ENCODE data around the gene EPS8L2.

Gene EPS8L2

GRCh38 chr11:703506-703905 is 2.5 kb upstream of the EPS8L2 start:
- Histone ChIP-seq H3K4me1 (ENCODE audit: control insufficient read depth, low read depth, low read length) (peaks cover 2% of the 10 kb centered on the region), H3K4me3 (ENCODE audit: low read length) (no peak overlapping the region), H3K27ac (ENCODE audit: low read depth, low read length) (no peak overlapping the region), H3K36me3 (ENCODE audit: control insufficient read depth, insufficient read depth, low read length) (no peaks in the 10 kb centered on the region), H3K79me1 (ENCODE audit: low read length) (no peaks in the 10 kb centered on the region), H2BK120ac (ENCODE audit: low read depth, low read length) (no peak overlapping the region), H2BK5ac (ENCODE audit: low read length) (no peak overlapping the region), H2BK15ac (replicated peaks; ENCODE audit: low read depth) (no peak overlapping the region), H4K5ac (ENCODE audit: low read length) (no peak overlapping the region), H3K4me2 (ENCODE audit: low read length) (no peak overlapping the region), H3K9ac (ENCODE audit: low read length) (no peak overlapping the region), H2AK5ac (ENCODE audit: low read length) (no peak overlapping the region), H3K4ac (ENCODE audit: low read depth, low read length) (no peak overlapping the region), H4K8ac (ENCODE audit: low read depth, low read length) (no peak overlapping the region), H3K27me3 (ENCODE audit: insufficient read depth, low read length, poor library complexity) (no peaks in the 10 kb centered on the region), H3K56ac (ENCODE audit: low read length) (no peak overlapping the region), H3K79me2 (ENCODE audit: control insufficient read depth, insufficient read depth, low read length) (no peaks in the 10 kb centered on the region), H3K18ac (ENCODE audit: low read length) (no peak overlapping the region), H3K23ac (ENCODE audit: low read length) (no peak overlapping the region)
- DNase-seq, result no peak
- WGBS (ENCODE audit: extremely low coverage, insufficient coverage, low lambda C conversion rate), result no CpG with 5 or more reads among the region's 9 CpGs

GRCh38 chr11:704228-704674 is 1.8 kb upstream of the EPS8L2 start:
- Histone ChIP-seq H3K18ac (ENCODE audit: low read length) (no peak overlapping the region), H3K4me3 (ENCODE audit: low read length) (no peak overlapping the region), H3K79me1 (ENCODE audit: low read length) (no peaks in the 10 kb centered on the region), H3K9ac (ENCODE audit: low read length) (no peak overlapping the region), H2AK5ac (ENCODE audit: low read length) (no peak overlapping the region), H3K27me3 (ENCODE audit: insufficient read depth, low read length, poor library complexity) (no peaks in the 10 kb centered on the region), H3K23ac (ENCODE audit: low read length) (no peak overlapping the region), H2BK5ac (ENCODE audit: low read length) (no peak overlapping the region), H4K8ac (ENCODE audit: low read depth, low read length) (no peak overlapping the region), H3K79me2 (ENCODE audit: control insufficient read depth, insufficient read depth, low read length) (no peaks in the 10 kb centered on the region), H3K36me3 (ENCODE audit: control insufficient read depth, insufficient read depth, low read length) (no peaks in the 10 kb centered on the region), H2BK15ac (replicated peaks; ENCODE audit: low read depth) (no peak overlapping the region), H4K5ac (ENCODE audit: low read length) (no peak overlapping the region), H3K56ac (ENCODE audit: low read length) (no peak overlapping the region), H3K4ac (ENCODE audit: low read depth, low read length) (no peak overlapping the region), H3K4me1 (ENCODE audit: control insufficient read depth, low read depth, low read length) (peaks cover 2% of the 10 kb centered on the region), H3K27ac (ENCODE audit: low read depth, low read length) (no peak overlapping the region), H3K4me2 (ENCODE audit: low read length) (no peak overlapping the region), H2BK120ac (ENCODE audit: low read depth, low read length) (no peak overlapping the region)
- WGBS (ENCODE audit: extremely low coverage, insufficient coverage, low lambda C conversion rate), result no CpG with 5 or more reads among the region's 18 CpGs
- DNase-seq, result no peak

DNA sequence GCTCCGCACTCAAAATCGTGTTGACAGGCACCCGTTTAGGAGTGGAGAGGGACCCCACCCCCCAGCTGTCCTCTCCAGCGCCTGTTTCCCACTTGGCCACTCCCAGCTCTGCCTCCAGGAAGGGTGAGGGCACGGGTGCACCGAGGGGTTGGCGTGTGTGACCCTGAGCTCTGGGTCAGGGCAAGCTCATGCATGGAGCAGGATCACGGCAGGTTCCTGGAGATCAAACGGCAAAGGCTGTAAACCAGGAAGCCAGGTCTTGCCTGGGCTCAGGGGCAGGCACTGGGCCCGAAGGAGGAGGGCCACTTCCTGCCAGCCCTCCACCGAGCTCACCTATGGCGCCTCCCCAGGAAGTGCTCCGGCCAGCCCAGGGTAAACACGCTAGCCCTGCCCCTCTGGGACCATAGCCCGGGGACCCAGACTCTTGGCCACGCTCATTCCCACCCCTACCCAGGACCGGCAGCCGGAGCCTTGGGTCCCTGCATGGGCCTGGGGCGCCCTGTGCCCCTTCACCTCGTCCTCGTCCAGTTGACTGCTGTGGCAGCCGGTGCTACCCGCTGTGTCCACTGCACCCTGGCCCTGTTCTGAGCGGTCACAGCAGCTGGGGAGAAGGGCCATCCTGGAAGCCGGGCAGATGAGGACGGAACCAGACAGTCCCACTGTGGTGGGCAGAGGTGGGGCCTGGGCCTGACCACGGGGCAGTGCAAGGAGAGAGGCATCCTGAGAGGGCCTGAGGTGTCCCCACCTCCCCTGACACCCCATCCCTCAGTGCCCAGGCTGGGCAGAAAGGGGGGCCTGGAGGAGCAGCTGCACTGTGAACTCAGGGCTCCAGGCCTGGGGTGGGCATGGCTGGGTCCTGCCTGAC is 1.0 kb upstream of the EPS8L2 start:
- WGBS (ENCODE audit: extremely low coverage, insufficient coverage, low lambda C conversion rate), result no CpG with 5 or more reads among the region's 27 CpGs
- Histone ChIP-seq H2BK15ac (replicated peaks; ENCODE audit: low read depth) (no peak overlapping the region), H3K79me1 (ENCODE audit: low read length) (no peaks in the 10 kb centered on the region), H4K8ac (ENCODE audit: low read depth, low read length) (no peak overlapping the region), H3K27me3 (ENCODE audit: insufficient read depth, low read length, poor library complexity) (no peaks in the 10 kb centered on the region), H3K4me1 (ENCODE audit: control insufficient read depth, low read depth, low read length) (peaks cover 2% of the 10 kb centered on the region), H2BK5ac (ENCODE audit: low read length) (no peak overlapping the region), H3K4ac (ENCODE audit: low read depth, low read length) (no peak overlapping the region), H2BK120ac (ENCODE audit: low read depth, low read length) (no peak overlapping the region), H3K27ac (ENCODE audit: low read depth, low read length) (no peak overlapping the region), H2AK5ac (ENCODE audit: low read length) (no peak overlapping the region), H3K23ac (ENCODE audit: low read length) (no peak overlapping the region), H3K18ac (ENCODE audit: low read length) (no peak overlapping the region), H3K4me3 (ENCODE audit: low read length) (no peak overlapping the region), H3K4me2 (ENCODE audit: low read length) (no peak overlapping the region), H3K56ac (ENCODE audit: low read length) (peak overlapping the region; percentile 74), H3K36me3 (ENCODE audit: control insufficient read depth, insufficient read depth, low read length) (no peaks in the 10 kb centered on the region), H4K5ac (ENCODE audit: low read length) (no peak overlapping the region), H3K79me2 (ENCODE audit: control insufficient read depth, insufficient read depth, low read length) (no peaks in the 10 kb centered on the region), H3K9ac (ENCODE audit: low read length) (peak overlapping the region; percentile 56)
- no peak for DNase-seq

GRCh38 chr11:706439-706956 is 467 bp downstream of the EPS8L2 start:
- peak overlapping the region; percentile 76 for H3K9ac ChIP-seq (ENCODE audit: low read length)
- no peaks in the 10 kb centered on the region for H3K27me3 ChIP-seq (ENCODE audit: insufficient read depth, low read length, poor library complexity)
- DNase-seq, result peak; percentile 44
- peak overlapping the region; percentile 85 for H3K56ac ChIP-seq (ENCODE audit: low read length)
- H2BK15ac ChIP-seq (replicated peaks; ENCODE audit: low read depth), result no peak overlapping the region
- WGBS (ENCODE audit: extremely low coverage, insufficient coverage, low lambda C conversion rate), result no CpG with 5 or more reads among the region's 22 CpGs
- no peaks in the 10 kb centered on the region for H3K79me2 ChIP-seq (ENCODE audit: control insufficient read depth, insufficient read depth, low read length)
- H2BK120ac ChIP-seq (ENCODE audit: low read depth, low read length), result no peak overlapping the region
- H2BK5ac ChIP-seq (ENCODE audit: low read length), result no peak overlapping the region
- H3K27ac ChIP-seq (ENCODE audit: low read depth, low read length), result peak overlapping the region; percentile 10
- H3K18ac ChIP-seq (ENCODE audit: low read length), result peak overlapping the region; percentile 17
- no peak overlapping the region for H3K4ac ChIP-seq (ENCODE audit: low read depth, low read length)
- H3K4me2 ChIP-seq (ENCODE audit: low read length), result peak overlapping the region; percentile 71
- no peak overlapping the region for H4K5ac ChIP-seq (ENCODE audit: low read length)
- peak overlapping the region; percentile 80 for H3K23ac ChIP-seq (ENCODE audit: low read length)
- no peak overlapping the region for H4K8ac ChIP-seq (ENCODE audit: low read depth, low read length)
- H2AK5ac ChIP-seq (ENCODE audit: low read length), result no peak overlapping the region
- peaks cover 2% of the 10 kb centered on the region for H3K4me1 ChIP-seq (ENCODE audit: control insufficient read depth, low read depth, low read length)
- no peaks in the 10 kb centered on the region for H3K79me1 ChIP-seq (ENCODE audit: low read length)
- H3K36me3 ChIP-seq (ENCODE audit: control insufficient read depth, insufficient read depth, low read length), result no peaks in the 10 kb centered on the region
- H3K4me3 ChIP-seq (ENCODE audit: low read length), result peak overlapping the region; percentile 2

GRCh38 chr11:706957-707816 is 1.2 kb downstream of the EPS8L2 start:
- H3K56ac ChIP-seq (ENCODE audit: low read length), result peak overlapping the region; percentile 85
- H3K79me1 ChIP-seq (ENCODE audit: low read length), result no peaks in the 10 kb centered on the region
- H3K23ac ChIP-seq (ENCODE audit: low read length), result no peak overlapping the region
- DNase-seq, result peak; percentile 53
- H3K4me1 ChIP-seq (ENCODE audit: control insufficient read depth, low read depth, low read length), result peaks cover 2% of the 10 kb centered on the region
- peak overlapping the region; percentile 71 for H3K4me2 ChIP-seq (ENCODE audit: low read length)
- H2BK15ac ChIP-seq (replicated peaks; ENCODE audit: low read depth), result no peak overlapping the region
- H2BK5ac ChIP-seq (ENCODE audit: low read length), result no peak overlapping the region
- H3K4ac ChIP-seq (ENCODE audit: low read depth, low read length), result no peak overlapping the region
- no peaks in the 10 kb centered on the region for H3K27me3 ChIP-seq (ENCODE audit: insufficient read depth, low read length, poor library complexity)
- no peak overlapping the region for H2AK5ac ChIP-seq (ENCODE audit: low read length)
- no peak overlapping the region for H3K4me3 ChIP-seq (ENCODE audit: low read length)
- no peaks in the 10 kb centered on the region for H3K79me2 ChIP-seq (ENCODE audit: control insufficient read depth, insufficient read depth, low read length)
- peak overlapping the region; percentile 76 for H3K9ac ChIP-seq (ENCODE audit: low read length)
- H4K5ac ChIP-seq (ENCODE audit: low read length), result no peak overlapping the region
- no peak overlapping the region for H3K18ac ChIP-seq (ENCODE audit: low read length)
- no peak overlapping the region for H2BK120ac ChIP-seq (ENCODE audit: low read depth, low read length)
- peak overlapping the region; percentile 10 for H3K27ac ChIP-seq (ENCODE audit: low read depth, low read length)
- WGBS (ENCODE audit: extremely low coverage, insufficient coverage, low lambda C conversion rate), result no CpG with 5 or more reads among the region's 30 CpGs
- H4K8ac ChIP-seq (ENCODE audit: low read depth, low read length), result no peak overlapping the region
- no peaks in the 10 kb centered on the region for H3K36me3 ChIP-seq (ENCODE audit: control insufficient read depth, insufficient read depth, low read length)

All from mesendoderm (in vitro differentiated cells).